ACHN (cell line): ENCODE results near the gene TNRC6C.
"Not testable (repeated sequence)": the region's sequence is repeated elsewhere in the genome, so short reads cannot be mapped to it uniquely, and the experiment has no call there.

Source experiments
- DNase-seq: peaks from one replicate; pipeline ENCODE4 v3.0.0-alpha.2; 2015
- in situ Hi-C: cut with HindIII; loops from 2 replicates; pipeline ENCODE4 v1.10.0; 2017; ENCODE audit warnings: low sequenced_read_pairs, low pct_ligation_motif_present, low pct_unique_long_range_greater_than_20kb

Gene TNRC6C

DNA sequence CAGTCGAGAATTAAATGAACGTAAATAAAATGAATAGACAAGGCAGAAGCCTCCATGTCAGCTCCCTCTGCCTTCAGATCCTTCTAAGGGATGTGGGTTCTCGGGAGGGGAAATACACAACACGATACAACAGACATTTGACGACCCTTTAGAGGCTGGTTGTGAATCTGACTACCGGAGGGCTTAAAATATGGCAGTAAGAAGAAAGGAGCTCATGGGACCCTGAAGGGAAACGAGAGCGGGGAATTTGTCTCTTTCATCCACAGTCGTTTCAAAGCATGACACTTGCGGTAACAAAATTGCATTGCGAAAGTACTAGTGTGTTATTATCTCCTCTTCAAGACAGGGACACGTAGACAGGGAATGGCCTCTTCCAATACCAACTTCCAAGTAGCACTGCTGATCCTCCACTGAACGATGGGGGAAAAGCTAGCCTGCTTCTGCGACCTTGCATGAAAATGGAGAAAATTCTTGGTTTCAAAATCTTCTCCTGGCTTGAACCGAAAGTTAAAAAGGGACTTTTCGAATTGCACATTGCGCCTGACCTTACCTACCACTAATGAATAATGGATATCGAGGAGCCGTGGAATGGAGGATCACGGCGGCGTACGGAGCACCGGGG lies 1.2 kb upstream of the TNRC6C start:
- DNase-seq: no peak
- in situ Hi-C loops: no loop called here

DNA sequence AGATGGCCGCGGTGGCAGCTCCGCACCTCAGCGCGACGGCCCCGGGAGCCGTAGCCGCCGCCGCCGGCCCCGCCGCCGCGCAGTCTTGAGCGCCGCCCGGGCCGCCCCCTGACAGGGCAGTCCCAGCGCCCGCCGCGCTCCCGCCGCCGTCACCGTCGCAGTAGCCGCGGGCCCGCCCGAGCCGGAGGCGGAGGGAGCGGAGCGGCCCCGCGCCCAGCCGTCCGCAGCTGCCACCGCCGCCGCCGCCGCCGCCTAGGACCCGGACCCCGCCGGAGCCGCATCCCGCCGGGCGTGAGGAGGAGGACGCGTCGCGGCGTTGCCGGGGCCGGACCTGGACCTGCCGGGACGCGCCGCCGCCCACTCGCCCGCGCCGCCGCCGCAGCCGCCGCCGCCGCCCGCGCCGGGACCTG lies 218 bp downstream of the TNRC6C start:
- DNase-seq: no peak
- in situ Hi-C loops: no loop called here

DNA sequence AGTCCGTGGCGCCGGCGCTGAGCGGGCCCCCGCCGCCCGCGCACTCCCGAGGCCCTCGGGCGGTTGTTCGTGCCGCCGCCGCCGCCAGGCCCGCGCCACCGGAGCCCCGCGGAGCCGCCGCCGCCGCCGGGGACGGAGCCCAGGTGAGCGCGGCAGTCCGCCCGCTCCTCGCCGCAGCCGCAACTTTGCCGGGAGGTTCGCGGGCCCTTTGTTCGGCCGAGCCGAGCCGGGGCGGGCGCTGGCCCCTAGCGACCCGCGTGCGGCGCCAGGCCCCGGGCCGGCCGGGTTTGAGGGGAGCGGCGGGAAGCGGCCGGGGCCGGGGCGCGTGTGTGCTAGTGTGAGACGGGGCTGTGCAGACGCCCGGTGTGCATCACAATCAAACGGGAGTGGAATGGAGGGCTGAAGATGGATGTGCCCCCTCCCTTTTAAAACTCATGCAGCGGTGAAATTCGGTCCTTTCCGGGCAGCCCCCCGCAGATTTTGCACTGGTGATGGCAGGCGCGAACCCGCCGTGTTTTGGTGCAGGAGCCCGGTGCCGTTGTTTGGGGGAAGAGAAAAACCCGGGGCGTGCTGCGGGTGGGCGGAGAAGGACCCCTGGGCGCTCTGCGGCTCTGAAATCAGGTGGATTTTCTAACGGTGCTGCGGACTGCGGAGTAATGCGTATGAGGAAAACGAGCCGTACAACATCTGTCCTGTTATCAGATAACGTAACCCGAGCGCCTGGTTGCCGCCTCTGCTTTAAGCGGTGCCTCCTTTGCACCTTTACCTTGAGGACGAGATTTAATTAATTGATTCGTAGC lies 823 bp downstream of the TNRC6C start:
- in situ Hi-C loops: no loop called here
- no peak for DNase-seq

DNA sequence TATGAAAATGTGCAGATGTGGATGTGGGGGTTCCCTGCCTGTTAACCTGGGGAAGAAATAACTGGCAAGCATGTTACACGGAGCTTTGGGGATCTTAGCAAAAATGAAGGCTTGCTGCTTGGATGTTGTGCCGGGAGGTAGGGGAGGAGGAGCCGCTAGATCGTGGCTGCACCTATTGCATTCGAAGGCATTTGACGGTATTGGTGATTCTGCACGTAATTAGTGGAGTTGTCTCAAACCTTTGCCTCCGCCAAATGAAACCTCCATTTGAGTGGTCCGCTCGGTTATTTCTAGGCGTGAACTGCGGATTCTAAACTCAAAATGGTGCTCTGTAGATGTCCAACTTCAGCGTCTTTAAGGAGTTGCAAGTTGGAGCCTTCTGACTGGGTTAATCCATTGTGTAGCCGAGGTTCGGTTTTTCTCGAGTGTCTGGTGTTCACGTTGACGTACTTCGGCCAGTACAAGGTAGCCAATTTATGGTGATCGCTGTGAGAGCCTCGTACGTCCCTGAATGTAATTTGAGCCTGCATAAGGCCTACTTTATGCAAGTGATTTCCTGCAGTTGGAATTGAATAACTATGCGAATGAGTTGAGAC lies 1.5 kb downstream of the TNRC6C start:
- DNase-seq: no peak
- in situ Hi-C loops: no loop called here

DNA sequence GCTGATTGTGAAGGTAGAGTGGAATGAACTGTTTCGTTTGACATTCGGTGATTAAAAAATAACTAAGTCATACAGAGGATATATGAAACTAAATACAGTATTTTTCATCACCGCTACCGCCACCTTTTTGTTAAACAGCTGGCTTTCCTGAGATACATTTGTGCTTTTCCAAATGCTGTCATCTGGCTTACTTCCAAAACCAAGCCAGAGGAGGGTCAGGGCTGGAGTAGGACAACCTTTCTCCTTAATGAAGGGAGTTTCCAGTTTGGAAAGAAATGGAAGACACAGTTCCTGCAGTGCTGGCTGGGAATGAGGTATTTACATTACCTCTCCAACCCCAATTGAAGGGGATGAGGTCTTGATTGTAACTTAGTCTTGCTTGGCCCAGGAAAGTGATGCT lies 3.2 kb downstream of the TNRC6C start:
- no peak for DNase-seq
- in situ Hi-C loops: no loop called here

- in situ Hi-C loops: no loop called here
- DNase-seq: no peak
These were observed 3.8 kb downstream of the TNRC6C start for GRCh38 chr17:77962348-77962747.

- in situ Hi-C loops: no loop called here
- peak; percentile 8 for DNase-seq
These were observed 4.9 kb downstream of the TNRC6C start for GRCh38 chr17:77963441-77963840.

DNA sequence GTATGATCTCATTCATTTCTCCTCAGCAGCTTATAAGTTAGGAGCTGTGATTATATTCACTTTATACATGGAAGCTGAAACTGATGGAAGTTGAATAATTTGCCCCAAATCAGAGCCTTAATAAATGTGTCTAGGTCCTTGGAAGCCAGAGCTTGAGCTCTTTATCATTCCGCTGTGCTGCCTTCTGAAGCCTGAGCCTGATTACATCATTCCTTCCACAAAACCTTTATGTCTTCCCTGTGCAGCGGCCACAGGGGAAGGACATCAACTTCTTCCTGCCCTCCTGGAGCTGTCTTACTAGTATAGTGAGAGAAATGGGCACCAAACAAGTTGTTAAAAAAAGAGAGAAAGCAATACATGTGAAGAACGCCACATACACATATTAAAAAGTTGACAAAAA lies 6.8 kb downstream of the TNRC6C start:
- DNase-seq: no peak
- in situ Hi-C loops: no loop called here

GRCh38 chr17:77966476-77966875 lies 8.0 kb downstream of the TNRC6C start:
- in situ Hi-C loops: no loop called here
- no peak for DNase-seq

DNA sequence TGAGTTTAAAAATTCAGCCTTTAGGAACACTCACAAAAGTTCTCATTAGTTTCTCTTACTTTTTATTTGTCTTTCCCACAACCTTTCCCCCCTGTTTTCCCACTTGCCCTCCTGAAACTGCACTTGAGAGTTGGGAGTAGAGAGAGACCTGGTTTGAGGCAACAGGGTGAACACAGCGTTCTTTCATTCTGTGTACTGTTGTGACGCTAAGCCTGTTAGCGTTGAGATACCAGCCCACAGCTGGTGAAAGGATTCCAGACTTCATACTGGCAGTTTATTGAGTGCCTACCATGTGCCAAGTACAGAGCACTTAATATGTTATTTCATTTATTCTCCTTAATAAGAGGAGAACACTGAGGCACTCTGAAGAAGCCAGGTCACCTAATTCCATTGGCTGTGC lies 10.3 kb downstream of the TNRC6C start:
- DNase-seq: no peak
- in situ Hi-C loops: no loop called here

DNA sequence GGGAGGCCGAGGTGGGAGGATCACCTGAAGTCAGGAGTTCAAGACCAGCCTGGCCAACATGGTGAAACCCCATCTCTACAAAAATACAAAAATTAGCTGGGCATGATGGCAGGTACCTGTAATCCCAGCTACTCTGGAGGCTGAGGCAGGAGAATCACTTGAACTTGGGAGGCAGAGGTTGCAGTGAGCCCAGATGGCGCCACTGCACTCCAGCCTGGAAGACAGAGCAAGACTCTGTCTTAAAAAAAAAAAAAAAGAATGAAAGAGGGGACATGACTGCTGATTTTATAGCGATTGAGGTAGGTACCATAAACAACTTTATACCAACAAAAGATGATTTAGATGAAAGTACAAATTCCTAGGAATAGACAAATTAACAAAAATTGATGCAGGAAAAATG lies 13.8 kb downstream of the TNRC6C start:
- DNase-seq, in situ Hi-C loops: not testable (repeated sequence)

- no peak for DNase-seq
These were observed 15.4 kb downstream of the TNRC6C start for GRCh38 chr17:77973953-77974352.

DNA sequence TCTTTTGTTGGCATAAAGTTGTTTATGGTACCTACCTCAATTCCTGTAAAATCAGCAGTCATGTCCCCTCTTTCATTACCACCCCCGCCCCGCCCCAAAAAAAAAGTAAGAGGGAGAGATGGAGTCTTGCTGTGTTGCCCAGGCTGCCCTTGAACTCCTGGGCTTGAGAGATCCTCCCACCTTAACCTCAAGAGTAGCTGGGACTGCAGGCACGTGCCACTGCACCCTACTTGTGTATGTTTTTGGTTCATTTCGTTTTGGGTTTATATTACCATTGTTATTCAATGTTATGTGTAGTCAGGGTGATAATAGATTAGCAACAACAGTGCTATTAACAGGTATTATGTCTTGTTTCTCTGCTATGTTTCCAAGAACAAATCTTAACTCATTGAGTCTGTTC lies 15.9 kb downstream of the TNRC6C start:
- no peak for DNase-seq
- in situ Hi-C loops: no loop called here

More at GRCh38 chr17:77973953-77974352, 15.4 kb downstream of the TNRC6C start:
- in situ Hi-C loops: no loop called here

- DNase-seq, in situ Hi-C loops: not testable (repeated sequence)
These were observed 23.9 kb downstream of the TNRC6C start for GRCh38 chr17:77982430-77982829.

DNA sequence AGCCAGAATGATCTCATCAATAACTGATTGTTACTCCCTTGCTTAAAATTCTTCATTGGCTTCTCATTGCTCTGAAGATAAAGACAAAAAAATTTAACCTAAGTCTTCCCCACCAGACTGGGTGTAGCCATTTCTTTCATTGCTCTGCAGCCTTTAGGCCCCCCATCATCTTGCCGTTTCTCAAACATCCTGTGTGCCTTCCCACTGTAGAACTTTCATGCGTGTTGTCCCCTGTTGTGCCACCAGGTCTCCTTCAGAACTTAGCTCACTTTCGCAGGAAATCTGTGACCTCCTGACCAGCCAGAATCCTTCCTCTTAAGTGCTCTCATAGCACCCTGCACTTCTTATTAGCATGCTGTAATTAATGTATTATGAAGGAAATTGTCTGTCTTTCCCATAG lies 31.8 kb downstream of the TNRC6C start:
- DNase-seq: no peak
- in situ Hi-C loops: no loop called here

- DNase-seq, in situ Hi-C loops: not testable (repeated sequence)
These were observed 35.2 kb downstream of the TNRC6C start for GRCh38 chr17:77993735-77994134.

- in situ Hi-C loops: no loop called here
- DNase-seq: no peak
These were observed 36.8 kb downstream of the TNRC6C start for GRCh38 chr17:77995146-77995852.

GRCh38 chr17:77996256-77996655 lies 37.8 kb downstream of the TNRC6C start:
- in situ Hi-C loops: no loop called here
- DNase-seq: no peak
